ENCODE results near the gene AVEN.
"Not testable (repeated sequence)": the region's sequence is repeated elsewhere in the genome, so short reads cannot be mapped to it uniquely, and the experiment has no call there.

The AVEN gene

DNA sequence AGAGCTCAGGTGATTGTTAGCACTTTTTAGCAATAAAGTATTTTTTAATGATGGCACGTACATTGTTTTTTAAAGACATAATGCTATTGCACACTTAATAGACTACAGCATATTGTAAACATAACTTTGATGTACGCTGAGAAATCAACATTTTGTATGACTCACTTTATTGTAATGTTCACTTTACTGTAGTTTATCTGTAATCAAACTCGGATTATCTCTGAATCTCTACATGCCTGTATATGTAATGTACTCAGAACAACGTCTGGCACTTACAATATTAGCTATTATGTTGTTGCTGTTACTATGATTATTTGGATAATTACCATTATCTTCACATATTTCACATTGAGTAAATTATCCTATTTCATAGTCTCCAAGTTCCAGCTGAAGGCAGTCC lies 208.7 kb downstream of the AVEN start:
- Histone ChIP-seq H3K27ac (no peak overlapping the region), H3K4me3 (no peak overlapping the region)
- DNase-seq (ENCODE audit: low spot score): no peak
- TF ChIP-seq CTCF (IDR thresholded peaks at IDR 0.05): no peak

DNA sequence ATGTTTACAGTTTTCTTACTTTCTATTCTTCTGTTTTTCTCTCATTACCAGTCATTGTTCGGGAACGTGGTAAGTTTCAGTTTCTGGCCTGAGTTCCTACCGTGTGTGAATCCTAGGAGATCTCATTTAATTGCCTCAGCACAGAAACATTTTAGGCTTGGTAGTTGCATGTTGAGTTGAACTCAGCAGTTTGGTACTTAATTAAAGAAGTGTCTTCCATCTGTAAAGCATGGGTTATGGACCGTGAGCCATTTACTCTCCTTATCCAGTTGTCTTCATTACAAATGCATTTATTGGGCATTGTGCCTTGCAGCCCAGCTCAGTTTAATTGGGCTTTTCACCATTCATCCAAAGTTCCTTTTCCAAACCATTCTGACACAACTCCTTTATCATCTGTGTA lies 212.8 kb downstream of the AVEN start:
- no peak for TF ChIP-seq CTCF (IDR thresholded peaks at IDR 0.05)
- Histone ChIP-seq H3K27ac (no peak overlapping the region), H3K4me3 (no peak overlapping the region)
- DNase-seq (ENCODE audit: low spot score): no peak

GRCh38 chr15:33825453-33825852 lies 213.6 kb downstream of the AVEN start:
- DNase-seq (ENCODE audit: low spot score): no peak
- TF ChIP-seq CTCF (IDR thresholded peaks at IDR 0.05): no peak
- Histone ChIP-seq H3K27ac (no peak overlapping the region), H3K4me3 (no peak overlapping the region)

- no peak overlapping the region for H3K4me3 ChIP-seq
- H3K27ac ChIP-seq: no peak overlapping the region
- DNase-seq (ENCODE audit: low spot score): no peak
- TF ChIP-seq CTCF (IDR thresholded peaks at IDR 0.05): no peak
Observed at GRCh38 chr15:33823119-33823518, 215.9 kb downstream of the AVEN start.

GRCh38 chr15:33822479-33822878 lies 216.5 kb downstream of the AVEN start:
- no peak overlapping the region for H3K27ac ChIP-seq
- no peak for TF ChIP-seq CTCF (IDR thresholded peaks at IDR 0.05)

DNA sequence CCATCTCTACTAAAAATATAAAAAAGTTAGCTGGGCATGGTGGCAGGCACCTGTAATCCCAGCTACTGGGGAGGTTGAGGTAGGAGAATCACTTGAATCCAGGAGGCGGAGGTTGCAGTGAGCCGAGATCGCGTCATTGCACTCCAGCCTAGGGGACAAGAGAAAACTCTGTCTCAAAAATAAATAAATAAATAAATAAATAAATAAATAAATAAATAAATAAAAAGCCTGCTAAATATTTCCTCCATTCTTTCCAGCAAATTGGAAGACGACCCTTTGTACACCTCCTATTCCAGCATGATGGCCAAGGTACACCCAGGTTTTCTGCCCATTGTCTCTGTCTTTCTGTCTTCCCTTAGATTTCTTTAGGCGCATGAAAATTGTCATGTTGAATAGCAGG lies 219.5 kb downstream of the AVEN start:
- H3K27ac ChIP-seq; H3K4me3 ChIP-seq; DNase-seq (ENCODE audit: low spot score): not testable (repeated sequence)

More at GRCh38 chr15:33822479-33822878, 216.5 kb downstream of the AVEN start:
- DNase-seq (ENCODE audit: low spot score): no peak
- H3K4me3 ChIP-seq: no peak overlapping the region
